ENCODE data around the gene PXMP4.

DNA sequence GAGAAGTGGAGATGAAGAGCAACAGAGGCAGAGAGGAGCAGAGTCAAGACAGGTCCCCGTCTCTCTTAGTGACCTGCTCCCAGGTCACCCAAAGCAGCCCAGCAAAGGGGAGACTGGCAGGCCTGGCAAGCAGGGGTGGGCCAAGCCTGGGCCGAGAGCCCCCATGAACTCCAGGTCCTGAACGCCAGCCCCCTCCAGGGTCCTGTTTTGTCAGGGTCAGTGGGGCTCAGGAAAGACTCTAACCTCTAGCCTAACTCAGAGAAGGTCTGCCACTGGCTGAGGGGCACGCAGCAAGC lies 47.0 kb downstream of the PXMP4 start:
- no peak for TF ChIP-seq POLR2A (IDR thresholded peaks at IDR 0.05)
- TF ChIP-seq, protein P1, sequence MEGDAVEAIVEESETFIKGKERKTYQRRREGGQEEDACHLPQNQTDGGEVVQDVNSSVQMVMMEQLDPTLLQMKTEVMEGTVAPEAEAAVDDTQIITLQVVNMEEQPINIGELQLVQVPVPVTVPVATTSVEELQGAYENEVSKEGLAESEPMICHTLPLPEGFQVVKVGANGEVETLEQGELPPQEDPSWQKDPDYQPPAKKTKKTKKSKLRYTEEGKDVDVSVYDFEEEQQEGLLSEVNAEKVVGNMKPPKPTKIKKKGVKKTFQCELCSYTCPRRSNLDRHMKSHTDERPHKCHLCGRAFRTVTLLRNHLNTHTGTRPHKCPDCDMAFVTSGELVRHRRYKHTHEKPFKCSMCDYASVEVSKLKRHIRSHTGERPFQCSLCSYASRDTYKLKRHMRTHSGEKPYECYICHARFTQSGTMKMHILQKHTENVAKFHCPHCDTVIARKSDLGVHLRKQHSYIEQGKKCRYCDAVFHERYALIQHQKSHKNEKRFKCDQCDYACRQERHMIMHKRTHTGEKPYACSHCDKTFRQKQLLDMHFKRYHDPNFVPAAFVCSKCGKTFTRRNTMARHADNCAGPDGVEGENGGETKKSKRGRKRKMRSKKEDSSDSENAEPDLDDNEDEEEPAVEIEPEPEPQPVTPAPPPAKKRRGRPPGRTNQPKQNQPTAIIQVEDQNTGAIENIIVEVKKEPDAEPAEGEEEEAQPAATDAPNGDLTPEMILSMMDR (IDR thresholded peaks at IDR 0.05) = no peak
- no peak for TF ChIP-seq POLR2AphosphoS5 (IDR thresholded peaks at IDR 0.05)
- no peak for TF ChIP-seq EP300 (IDR thresholded peaks at IDR 0.05; ENCODE audit: low read depth)

All from transverse colon (tissue), 4 donors.